H1 (cell line): Measurements from ENCODE around the gene MIPOL1. TPM values are rescaled to one million over a fixed set of nuclear protein-coding genes. Genes with fewer than 3 reads are reported as not detected.

Source experiments
- RAD21 ChIP-seq, 2 experiments: IDR thresholded peaks in 1 of 2; conservative IDR thresholded peaks in 1 of 2; 2 replicates each; pipeline ENCODE4 v1.6.1; 2011; ENCODE audit warnings: low read depth in 2 of 2, low read length in 2 of 2, improper control_type of control experiment in 1 of 2, inconsistent platforms in 1 of 2, mild to moderate bottlenecking in 1 of 2, moderate library complexity in 1 of 2
- polyA plus RNA-seq, 7 experiments: library from polyadenylated mRNA; depleted of rRNA in 3 of 7; stranded (reverse) in 5 of 7; unstranded in 2 of 7; fragments of >200 nt in 5 of 7; fragments of 200-250 nt in 2 of 7; gene quantifications; 1 replicate in 5 of 7; 2 replicates in 1 of 7; 4 replicates in 1 of 7; pipeline versions ENCODE4 v1.2.1 to v1.2.3, GENCODE V29; 2011 to 2013; ENCODE audit warnings: missing spikeins in 2 of 7, mixed read lengths in 2 of 7
- total RNA-seq: library from RNA; stranded (reverse); fragmentation: NEBNext Ultra II Directional; extraction: Animal tissue kit (Norgen Biotek cat#: 25700); gene quantifications from 2 replicates; pipeline ENCODE4 v1.2.1, GENCODE V29; 2021

MIPOL1 gene
- total and polyA plus RNA-seq, 2 of the 8 experiments (the other 6 are each of a cell fraction or from before 2014, with no cell fraction given): 2.8 to 23.9 TPM

DNA sequence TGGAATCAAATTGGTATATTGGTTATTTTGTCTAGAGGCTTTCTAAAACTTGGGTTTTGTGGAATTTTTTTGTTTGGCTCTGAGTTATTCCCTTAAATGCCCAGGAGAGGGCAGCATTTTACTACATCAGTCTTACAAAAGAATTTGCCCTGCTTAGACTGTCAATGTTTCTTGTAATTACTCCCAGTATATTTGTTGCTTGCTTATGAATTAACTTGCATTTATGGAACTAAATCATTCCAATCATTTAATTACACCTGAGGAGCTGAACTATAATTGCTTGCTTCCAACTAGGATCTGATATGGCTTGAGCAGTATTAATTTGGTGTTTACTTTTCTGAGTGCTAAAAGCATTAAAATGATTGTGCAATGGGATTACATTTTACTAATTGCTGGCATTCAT is 48.7 kb downstream of the MIPOL1 start (continued):
- peak; percentile 78 to 79 for TF ChIP-seq RAD21 (IDR thresholded peaks at IDR 0.05 in 1 of 2, conservative IDR thresholded peaks at IDR 0.05 in 1 of 2; ENCODE audit: low read depth in 2 of 2, low read length in 2 of 2)
